PC-3 (cell line): ENCODE data around the gene C16orf95.

Source experiments
- CTCF ChIP-seq: fragments of 300-600 bp; sonication (generic); conservative IDR thresholded peaks from 2 replicates; pipeline ENCODE4 v1.5.1; 2017; ENCODE audit warnings: antibody characterized with exemption, low read depth, mild to moderate bottlenecking, low read length
- EZH2 ChIP-seq: fragments of 300-600 bp; sonication (generic); IDR thresholded peaks from one replicate; pipeline ENCODE4 v1.6.1; 2017; ENCODE audit warnings: antibody characterized with exemption, mild to moderate bottlenecking, low read length; ENCODE audit not compliant: unreplicated experiment

GRCh38 chr16:87259431-87259830 lies 57.8 kb downstream of the C16orf95 start:
- TF ChIP-seq CTCF: no peak
- TF ChIP-seq EZH2: no peak
